Measurements from ENCODE around the gene ANO4.

Gene ANO4

GRCh38 chr12:101042211-101042610 is 247.6 kb downstream of the ANO4 start:
- no peak for TF ChIP-seq YY1 (IDR thresholded peaks at IDR 0.05; ENCODE audit: insufficient read depth, insufficient read length)
- TF ChIP-seq ZNF274 (IDR thresholded peaks at IDR 0.05; ENCODE audit: low read depth, low read length) = no peak
- no peak for TF ChIP-seq SUZ12 (IDR thresholded peaks at IDR 0.05; ENCODE audit: extremely low read depth, insufficient read depth, insufficient read length)
- H3K9me3 ChIP-seq (ENCODE audit: insufficient read depth, low read length) = no peaks in the 10 kb centered on the region
- no peaks in the 10 kb centered on the region for H3K4me1 ChIP-seq (ENCODE audit: insufficient read depth, insufficient read length)
- H3K9ac ChIP-seq (ENCODE audit: insufficient read length, low read depth) = no peak overlapping the region
- no peak overlapping the region for H3K4me3 ChIP-seq (ENCODE audit: insufficient read length, low read depth)
- H3K36me3 ChIP-seq (ENCODE audit: insufficient read depth, insufficient read length, low read length) = no peaks in the 10 kb centered on the region
- no peak for DNase-seq (ENCODE audit: low read depth, low spot score)
- no peaks in the 10 kb centered on the region for H3K27me3 ChIP-seq (ENCODE audit: insufficient read depth, insufficient read length)

- Histone ChIP-seq H3K27me3 (ENCODE audit: insufficient read depth, insufficient read length) (no peaks in the 10 kb centered on the region), H3K9ac (ENCODE audit: insufficient read length, low read depth) (no peak overlapping the region), H3K9me3 (ENCODE audit: insufficient read depth, low read length) (no peaks in the 10 kb centered on the region), H3K4me3 (ENCODE audit: insufficient read length, low read depth) (no peak overlapping the region), H3K4me1 (ENCODE audit: insufficient read depth, insufficient read length) (no peaks in the 10 kb centered on the region), H3K36me3 (ENCODE audit: insufficient read depth, insufficient read length, low read length) (no peaks in the 10 kb centered on the region)
- DNase-seq (ENCODE audit: low read depth, low spot score) = no peak
- TF ChIP-seq ZNF274 (IDR thresholded peaks at IDR 0.05; ENCODE audit: low read depth, low read length) = no peak
- no peak for TF ChIP-seq YY1 (IDR thresholded peaks at IDR 0.05; ENCODE audit: insufficient read depth, insufficient read length)
- TF ChIP-seq SUZ12 (IDR thresholded peaks at IDR 0.05; ENCODE audit: extremely low read depth, insufficient read depth, insufficient read length) = no peak
Observed at GRCh38 chr12:101044512-101045059, 250.0 kb downstream of the ANO4 start.

- no peak overlapping the region for H3K9ac ChIP-seq (ENCODE audit: insufficient read length, low read depth)
- H3K9me3 ChIP-seq (ENCODE audit: insufficient read depth, low read length) = no peaks in the 10 kb centered on the region
- no peak overlapping the region for H3K4me3 ChIP-seq (ENCODE audit: insufficient read length, low read depth)
- no peaks in the 10 kb centered on the region for H3K27me3 ChIP-seq (ENCODE audit: insufficient read depth, insufficient read length)
- no peak for DNase-seq (ENCODE audit: low read depth, low spot score)
- H3K4me1 ChIP-seq (ENCODE audit: insufficient read depth, insufficient read length) = no peaks in the 10 kb centered on the region
- peaks cover 3% of the 10 kb centered on the region for H3K36me3 ChIP-seq (ENCODE audit: insufficient read depth, insufficient read length, low read length)
- TF ChIP-seq ZNF274 (IDR thresholded peaks at IDR 0.05; ENCODE audit: low read depth, low read length) (no peak), YY1 (IDR thresholded peaks at IDR 0.05; ENCODE audit: insufficient read depth, insufficient read length) (no peak), SUZ12 (IDR thresholded peaks at IDR 0.05; ENCODE audit: extremely low read depth, insufficient read depth, insufficient read length) (no peak)
Observed at GRCh38 chr12:101045486-101046464, 251.2 kb downstream of the ANO4 start.

- no peaks in the 10 kb centered on the region for H3K27me3 ChIP-seq (ENCODE audit: insufficient read depth, insufficient read length)
- H3K4me3 ChIP-seq (ENCODE audit: insufficient read length, low read depth) = no peak overlapping the region
- no peaks in the 10 kb centered on the region for H3K9me3 ChIP-seq (ENCODE audit: insufficient read depth, low read length)
- peaks cover 5% of the 10 kb centered on the region for H3K36me3 ChIP-seq (ENCODE audit: insufficient read depth, insufficient read length, low read length)
- no peak overlapping the region for H3K9ac ChIP-seq (ENCODE audit: insufficient read length, low read depth)
- TF ChIP-seq ZNF274 (IDR thresholded peaks at IDR 0.05; ENCODE audit: low read depth, low read length) (no peak), YY1 (IDR thresholded peaks at IDR 0.05; ENCODE audit: insufficient read depth, insufficient read length) (no peak), SUZ12 (IDR thresholded peaks at IDR 0.05; ENCODE audit: extremely low read depth, insufficient read depth, insufficient read length) (no peak)
- no peaks in the 10 kb centered on the region for H3K4me1 ChIP-seq (ENCODE audit: insufficient read depth, insufficient read length)
- no peak for DNase-seq (ENCODE audit: low read depth, low spot score)
Observed at GRCh38 chr12:101047652-101048051, 253.1 kb downstream of the ANO4 start.

GRCh38 chr12:101050631-101051030 is 256.1 kb downstream of the ANO4 start:
- no peak overlapping the region for H3K9ac ChIP-seq (ENCODE audit: insufficient read length, low read depth)
- no peak for TF ChIP-seq ZNF274 (IDR thresholded peaks at IDR 0.05; ENCODE audit: low read depth, low read length)
- TF ChIP-seq SUZ12 (IDR thresholded peaks at IDR 0.05; ENCODE audit: extremely low read depth, insufficient read depth, insufficient read length) = no peak
- no peak for TF ChIP-seq YY1 (IDR thresholded peaks at IDR 0.05; ENCODE audit: insufficient read depth, insufficient read length)
- no peak for DNase-seq (ENCODE audit: low read depth, low spot score)
- no peaks in the 10 kb centered on the region for H3K4me1 ChIP-seq (ENCODE audit: insufficient read depth, insufficient read length)
- peaks cover 5% of the 10 kb centered on the region for H3K36me3 ChIP-seq (ENCODE audit: insufficient read depth, insufficient read length, low read length)
- no peaks in the 10 kb centered on the region for H3K27me3 ChIP-seq (ENCODE audit: insufficient read depth, insufficient read length)
- H3K9me3 ChIP-seq (ENCODE audit: insufficient read depth, low read length) = no peaks in the 10 kb centered on the region
- no peak overlapping the region for H3K4me3 ChIP-seq (ENCODE audit: insufficient read length, low read depth)

- DNase-seq (ENCODE audit: low read depth, low spot score) = no peak
- H3K4me3 ChIP-seq (ENCODE audit: insufficient read length, low read depth) = no peak overlapping the region
- no peak overlapping the region for H3K9ac ChIP-seq (ENCODE audit: insufficient read length, low read depth)
- H3K4me1 ChIP-seq (ENCODE audit: insufficient read depth, insufficient read length) = no peaks in the 10 kb centered on the region
- TF ChIP-seq ZNF274 (IDR thresholded peaks at IDR 0.05; ENCODE audit: low read depth, low read length) (no peak), YY1 (IDR thresholded peaks at IDR 0.05; ENCODE audit: insufficient read depth, insufficient read length) (no peak), SUZ12 (IDR thresholded peaks at IDR 0.05; ENCODE audit: extremely low read depth, insufficient read depth, insufficient read length) (no peak)
- no peaks in the 10 kb centered on the region for H3K27me3 ChIP-seq (ENCODE audit: insufficient read depth, insufficient read length)
- no peaks in the 10 kb centered on the region for H3K9me3 ChIP-seq (ENCODE audit: insufficient read depth, low read length)
- peaks cover 5% of the 10 kb centered on the region for H3K36me3 ChIP-seq (ENCODE audit: insufficient read depth, insufficient read length, low read length)
Observed at GRCh38 chr12:101051151-101051550, 256.6 kb downstream of the ANO4 start.

- no peak for TF ChIP-seq ZNF274 (IDR thresholded peaks at IDR 0.05; ENCODE audit: low read depth, low read length)
- no peak for TF ChIP-seq YY1 (IDR thresholded peaks at IDR 0.05; ENCODE audit: insufficient read depth, insufficient read length)
- no peak for TF ChIP-seq SUZ12 (IDR thresholded peaks at IDR 0.05; ENCODE audit: extremely low read depth, insufficient read depth, insufficient read length)
- Histone ChIP-seq H3K9ac (ENCODE audit: insufficient read length, low read depth) (no peak overlapping the region), H3K9me3 (ENCODE audit: insufficient read depth, low read length) (no peaks in the 10 kb centered on the region), H3K4me1 (ENCODE audit: insufficient read depth, insufficient read length) (no peaks in the 10 kb centered on the region), H3K27me3 (ENCODE audit: insufficient read depth, insufficient read length) (no peaks in the 10 kb centered on the region), H3K36me3 (ENCODE audit: insufficient read depth, insufficient read length, low read length) (peaks cover 5% of the 10 kb centered on the region), H3K4me3 (ENCODE audit: insufficient read length, low read depth) (no peak overlapping the region)
- DNase-seq (ENCODE audit: low read depth, low spot score) = no peak
Observed at GRCh38 chr12:101051901-101052550, 257.4 kb downstream of the ANO4 start.

Data from NT2/D1 (cell line).